D341Med (cell line): ENCODE measurements around the gene NVL.
"Not testable (repeated sequence)": the region's sequence is repeated elsewhere in the genome, so short reads cannot be mapped to it uniquely, and the experiment has no call there.

Experiments
- DNase-seq: peaks from one replicate; pipeline ENCODE4 v3.0.0; 2012; ENCODE audit warnings: low spot score

Gene NVL

GRCh38 chr1:224234017-224234416 lies 96.0 kb downstream of the NVL start:
- no peak for DNase-seq

GRCh38 chr1:224226849-224227502 lies 103.0 kb downstream of the NVL start:
- no peak for DNase-seq

DNA sequence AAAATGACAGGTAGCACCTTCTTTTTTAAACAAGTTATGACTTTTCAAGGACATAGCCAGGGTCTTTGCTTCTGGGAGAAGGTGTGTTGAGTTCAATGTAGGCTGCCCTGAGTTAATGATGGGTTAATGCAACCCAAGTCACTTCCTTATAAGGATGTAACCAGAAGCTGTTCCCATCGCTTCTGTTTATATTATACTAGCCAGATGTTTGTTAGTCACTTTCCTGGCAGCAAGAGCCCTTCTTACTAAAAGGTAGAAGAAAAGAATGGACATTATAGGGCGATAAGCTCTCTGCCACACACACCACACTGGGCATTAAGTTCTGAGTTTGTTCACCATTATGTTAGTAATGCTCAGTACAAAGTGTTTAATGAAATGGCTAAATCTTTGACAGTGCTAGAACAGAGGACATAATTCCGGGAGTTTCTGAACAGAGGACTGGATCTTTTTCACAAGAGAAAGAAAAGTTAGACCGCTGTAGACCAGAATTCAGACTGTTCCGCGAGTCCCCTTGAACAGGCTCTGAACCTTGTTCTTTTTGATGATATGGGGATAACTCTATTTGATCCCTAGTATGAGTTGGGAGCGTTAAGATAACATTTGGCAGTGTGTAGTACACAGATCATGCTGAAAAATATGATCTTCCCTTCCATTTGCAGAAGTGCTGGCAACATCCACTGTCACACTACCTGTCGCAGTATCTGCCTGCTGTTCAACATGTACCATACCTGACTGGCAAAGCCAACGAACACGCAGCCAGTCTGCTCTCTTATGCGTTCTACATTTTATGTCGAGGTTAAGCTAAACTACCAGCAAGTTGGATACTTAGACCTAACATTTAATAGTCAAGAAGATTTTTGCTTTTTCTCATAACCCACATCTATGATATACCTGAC lies 105.9 kb downstream of the NVL start:
- no peak for DNase-seq

- no peak for DNase-seq
Measured at GRCh38 chr1:224219612-224220059, 110.3 kb downstream of the NVL start.

- no peak for DNase-seq
Measured at GRCh38 chr1:224219011-224219611, 110.9 kb downstream of the NVL start.

GRCh38 chr1:224217655-224218623 lies 112.0 kb downstream of the NVL start:
- no peak for DNase-seq

- no peak for DNase-seq
Measured at GRCh38 chr1:224216382-224216781, 113.6 kb downstream of the NVL start.

DNA sequence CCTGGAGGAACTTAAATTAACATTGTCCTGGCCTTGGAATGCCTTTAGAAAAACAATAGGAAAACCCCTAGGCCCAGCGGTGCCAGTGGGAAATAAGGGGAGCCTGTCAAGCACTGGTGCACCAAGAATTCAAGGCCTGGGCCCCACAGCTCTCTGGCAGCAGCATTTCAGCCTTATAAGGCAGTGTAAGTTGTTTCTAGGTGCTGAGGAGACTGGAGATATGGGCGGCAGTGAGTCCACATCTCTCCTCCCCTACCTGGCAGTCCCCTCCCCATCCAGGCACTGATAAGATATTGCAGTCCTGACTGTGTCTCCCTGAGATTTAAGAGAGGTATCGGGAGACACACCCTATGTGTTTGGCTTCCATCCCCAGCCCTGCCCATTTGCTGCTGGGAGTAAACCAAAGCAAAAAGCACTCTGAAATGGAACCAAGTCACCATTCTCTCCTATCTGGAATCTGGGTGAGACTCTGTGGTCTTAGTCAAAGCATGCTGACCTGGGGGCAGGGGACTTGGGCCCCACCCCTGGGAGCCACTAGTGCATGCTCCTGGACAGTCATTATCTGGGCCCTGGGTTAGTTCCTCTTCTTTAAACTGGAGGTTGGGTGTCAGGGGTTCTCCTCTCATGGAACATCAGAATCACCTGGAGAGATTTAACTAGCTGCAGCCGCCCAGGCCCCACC lies 116.4 kb downstream of the NVL start:
- DNase-seq = no peak

DNA sequence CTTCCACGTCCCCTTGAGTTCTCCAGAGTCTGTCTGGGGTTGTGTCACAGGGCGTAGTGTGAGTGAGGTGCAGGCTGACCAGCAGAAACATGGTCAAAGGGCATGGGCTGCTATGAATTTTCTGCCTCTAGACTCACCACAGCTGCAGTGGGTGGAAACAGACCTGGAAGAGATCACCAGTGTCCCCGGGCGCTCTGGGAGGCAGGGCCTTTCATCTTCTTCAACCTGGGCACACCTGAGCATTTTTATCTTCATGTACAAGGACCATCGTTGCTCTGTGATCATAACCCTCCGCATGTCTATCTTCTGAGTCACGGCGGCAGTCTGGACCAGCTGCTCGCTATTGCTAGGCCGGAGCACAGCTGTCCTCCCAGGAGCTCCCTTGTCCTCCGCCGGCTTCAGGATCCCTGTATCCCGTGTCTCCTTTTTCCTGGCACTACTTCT lies 117.3 kb downstream of the NVL start:
- no peak for DNase-seq

GRCh38 chr1:224211206-224211962 lies 118.6 kb downstream of the NVL start:
- peak; percentile 57 for DNase-seq

DNA sequence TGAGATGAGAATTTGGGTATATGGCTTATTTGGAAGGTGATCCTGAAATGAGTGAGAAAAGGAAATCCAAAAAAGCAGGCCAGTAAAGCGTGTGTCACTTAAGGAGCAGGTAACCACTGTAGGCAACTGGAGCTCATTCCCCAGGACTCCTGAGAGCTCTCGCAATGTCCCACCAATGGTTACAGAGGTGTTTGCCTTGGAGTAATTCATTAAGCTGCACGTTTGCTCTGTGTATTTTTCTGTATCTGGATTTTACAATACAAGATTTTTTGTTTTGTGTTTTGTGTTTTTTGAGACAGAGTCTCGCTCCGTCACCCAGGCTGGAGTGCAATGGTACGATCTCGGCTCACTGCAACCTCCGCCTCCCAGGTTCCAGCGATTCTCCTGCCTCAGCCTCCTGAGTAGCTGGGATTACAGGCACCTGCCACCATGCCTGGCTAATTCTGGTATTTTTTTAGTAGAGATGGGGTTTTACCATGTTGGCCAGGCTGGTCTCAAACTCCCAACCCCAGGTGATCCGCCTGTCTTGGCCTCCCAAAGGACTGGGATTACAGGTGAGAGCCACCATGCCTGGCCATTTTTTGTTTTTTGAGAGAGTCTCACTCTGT lies 123.9 kb downstream of the NVL start:
- DNase-seq = not testable (repeated sequence)

- no peak for DNase-seq
Measured at GRCh38 chr1:224205438-224205840, 124.5 kb downstream of the NVL start.

DNA sequence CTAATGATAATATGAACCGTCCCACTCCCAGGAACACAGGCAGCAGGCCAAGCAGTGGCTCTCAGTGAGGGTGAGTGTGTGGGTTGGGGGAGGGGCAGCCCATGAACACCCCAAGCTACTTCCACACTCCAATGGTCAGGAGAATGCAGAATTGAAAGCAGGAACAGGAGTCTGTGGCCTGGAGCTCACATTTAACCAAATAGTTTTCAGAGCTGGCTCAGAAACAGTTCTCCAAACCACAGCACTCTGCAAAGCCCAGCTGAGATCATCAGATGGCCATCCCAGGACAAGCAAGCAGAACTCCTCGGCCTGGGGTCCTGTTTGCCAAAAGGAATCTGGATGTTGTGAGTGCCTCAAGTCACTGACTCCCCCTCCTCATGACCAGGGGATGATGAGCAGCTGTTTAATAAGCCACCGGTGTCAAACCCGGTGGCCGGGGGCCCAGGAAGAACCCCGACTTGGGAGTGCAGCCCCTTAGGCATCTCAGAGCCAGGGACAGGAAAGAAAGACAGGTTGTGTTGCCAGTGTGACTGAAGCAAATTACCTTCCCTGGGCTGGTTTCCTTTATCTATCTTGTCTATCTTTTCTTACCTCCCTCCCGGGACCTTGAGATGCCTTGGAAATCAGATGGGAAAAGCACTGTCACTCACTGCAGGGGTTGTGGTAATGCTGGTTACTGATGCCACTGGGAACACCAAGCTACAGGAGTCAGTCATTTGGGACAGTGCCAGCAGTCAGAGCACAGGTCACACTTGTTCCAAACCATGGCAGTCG lies 126.5 kb downstream of the NVL start:
- no peak for DNase-seq

DNA sequence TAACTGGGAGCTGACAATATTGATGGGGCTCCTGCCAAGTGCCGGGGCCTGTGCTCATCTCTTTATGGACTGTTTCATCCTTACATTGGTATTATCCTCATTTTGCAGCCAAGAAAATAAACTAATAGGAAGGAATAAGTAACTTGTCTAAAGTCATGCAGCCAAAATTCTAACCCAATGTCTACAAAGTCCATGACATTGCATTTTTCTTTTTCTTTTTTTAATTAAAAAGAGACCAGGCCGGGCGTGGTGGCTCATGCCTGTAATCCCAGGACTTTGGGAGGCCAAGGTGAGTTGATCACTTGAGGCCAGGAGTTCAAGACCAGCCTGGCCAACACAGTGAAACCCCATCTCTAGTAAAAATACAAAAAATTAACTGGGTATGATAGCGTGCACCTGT lies 128.1 kb downstream of the NVL start:
- no peak for DNase-seq

GRCh38 chr1:224201383-224201782 lies 128.6 kb downstream of the NVL start:
- DNase-seq = no peak

DNA sequence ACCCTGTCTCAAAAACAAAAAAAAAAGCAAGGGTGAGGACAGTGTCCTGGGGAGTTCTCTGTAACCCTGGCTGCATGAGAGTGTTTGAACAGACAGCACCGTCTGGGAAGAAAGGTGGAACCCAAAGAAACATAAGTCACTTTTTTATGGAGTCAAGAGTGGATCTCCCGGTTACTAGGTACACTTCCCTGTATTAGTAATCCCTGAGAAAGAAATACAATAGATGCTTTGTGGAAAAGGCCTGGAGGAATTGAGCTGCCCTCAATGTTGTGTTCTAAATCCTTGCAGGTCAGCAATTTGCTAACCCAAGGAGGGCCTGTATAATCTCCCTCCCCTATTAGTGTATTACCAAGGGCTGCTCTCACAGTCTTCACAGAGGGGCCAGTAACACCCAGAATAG lies 130.3 kb downstream of the NVL start:
- no peak for DNase-seq

DNA sequence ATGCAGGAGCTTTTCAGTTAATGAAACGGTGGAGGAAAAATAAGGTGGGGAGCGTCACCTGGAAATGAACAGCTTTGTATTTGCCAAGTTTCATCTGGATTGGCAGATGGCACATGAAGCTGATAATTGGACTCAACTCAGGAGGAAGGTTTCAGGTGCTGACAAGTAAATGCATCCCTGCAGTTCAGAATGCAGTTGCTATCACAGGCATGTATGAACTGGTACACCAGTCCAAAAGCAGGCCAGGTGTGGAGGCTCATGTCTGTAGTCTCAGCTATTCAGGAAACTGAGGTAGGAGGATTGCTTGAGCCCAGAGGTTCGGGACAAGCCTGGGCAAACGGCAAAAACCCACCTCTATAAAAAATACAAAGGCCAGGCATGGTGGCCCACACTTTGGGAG lies 131.4 kb downstream of the NVL start:
- no peak for DNase-seq

GRCh38 chr1:224196813-224197600 lies 133.0 kb downstream of the NVL start:
- DNase-seq = no peak
